ENCODE measurements around the gene BHLHE23.
"Not testable (repeated sequence)": the region's sequence is repeated elsewhere in the genome, so short reads cannot be mapped to it uniquely, and the experiment has no call there.

DNA sequence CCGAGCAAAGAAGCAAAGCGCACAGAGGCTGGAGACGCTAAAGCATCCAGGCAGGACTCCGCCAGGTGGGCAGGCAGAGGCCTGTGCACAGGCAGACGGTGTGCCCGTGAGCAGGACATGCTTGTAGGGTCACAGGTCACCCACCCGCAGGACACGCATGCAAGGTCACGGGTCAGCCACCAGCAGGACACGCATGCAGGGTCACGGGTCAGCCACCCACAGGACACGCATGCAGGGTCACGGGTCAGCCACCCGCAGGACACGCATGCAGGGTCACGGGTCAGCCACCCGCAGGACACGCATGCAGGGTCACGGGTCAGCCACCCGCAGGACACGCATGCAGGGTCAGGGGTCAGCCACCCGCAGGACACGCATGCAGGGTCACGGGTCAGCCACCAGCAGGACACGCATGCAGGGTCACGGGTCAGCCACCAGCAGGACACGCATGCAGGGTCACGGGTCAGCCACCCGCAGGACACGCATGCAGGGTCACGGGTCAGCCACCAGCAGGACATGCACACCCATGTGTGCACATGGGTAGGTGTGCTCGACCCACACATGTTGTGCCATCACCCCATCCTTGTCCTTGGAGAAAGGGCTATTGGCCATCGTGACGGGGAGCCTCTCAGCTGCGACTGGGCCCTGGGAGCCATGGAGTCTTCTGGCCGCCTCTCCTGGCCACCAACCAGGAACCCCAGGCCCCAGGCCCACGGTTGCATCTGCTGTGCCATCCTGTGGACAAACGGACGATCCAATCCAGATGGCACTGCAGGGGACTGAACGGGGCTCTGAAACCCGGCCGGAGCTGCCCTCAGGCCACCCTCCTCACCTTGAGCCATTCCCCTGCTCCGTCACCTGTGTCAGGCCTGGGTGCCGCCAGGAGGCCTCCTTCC lies 28.2 kb upstream of the BHLHE23 start:
- TF ChIP-seq, protein P1, sequence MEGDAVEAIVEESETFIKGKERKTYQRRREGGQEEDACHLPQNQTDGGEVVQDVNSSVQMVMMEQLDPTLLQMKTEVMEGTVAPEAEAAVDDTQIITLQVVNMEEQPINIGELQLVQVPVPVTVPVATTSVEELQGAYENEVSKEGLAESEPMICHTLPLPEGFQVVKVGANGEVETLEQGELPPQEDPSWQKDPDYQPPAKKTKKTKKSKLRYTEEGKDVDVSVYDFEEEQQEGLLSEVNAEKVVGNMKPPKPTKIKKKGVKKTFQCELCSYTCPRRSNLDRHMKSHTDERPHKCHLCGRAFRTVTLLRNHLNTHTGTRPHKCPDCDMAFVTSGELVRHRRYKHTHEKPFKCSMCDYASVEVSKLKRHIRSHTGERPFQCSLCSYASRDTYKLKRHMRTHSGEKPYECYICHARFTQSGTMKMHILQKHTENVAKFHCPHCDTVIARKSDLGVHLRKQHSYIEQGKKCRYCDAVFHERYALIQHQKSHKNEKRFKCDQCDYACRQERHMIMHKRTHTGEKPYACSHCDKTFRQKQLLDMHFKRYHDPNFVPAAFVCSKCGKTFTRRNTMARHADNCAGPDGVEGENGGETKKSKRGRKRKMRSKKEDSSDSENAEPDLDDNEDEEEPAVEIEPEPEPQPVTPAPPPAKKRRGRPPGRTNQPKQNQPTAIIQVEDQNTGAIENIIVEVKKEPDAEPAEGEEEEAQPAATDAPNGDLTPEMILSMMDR (IDR thresholded peaks at IDR 0.05) = not testable (repeated sequence)
- TF ChIP-seq POLR2A (IDR thresholded peaks at IDR 0.05) = not testable (repeated sequence)

Data from thyroid gland (tissue), 4 donors.